ENCODE measurements around the gene PCARE.

DNA sequence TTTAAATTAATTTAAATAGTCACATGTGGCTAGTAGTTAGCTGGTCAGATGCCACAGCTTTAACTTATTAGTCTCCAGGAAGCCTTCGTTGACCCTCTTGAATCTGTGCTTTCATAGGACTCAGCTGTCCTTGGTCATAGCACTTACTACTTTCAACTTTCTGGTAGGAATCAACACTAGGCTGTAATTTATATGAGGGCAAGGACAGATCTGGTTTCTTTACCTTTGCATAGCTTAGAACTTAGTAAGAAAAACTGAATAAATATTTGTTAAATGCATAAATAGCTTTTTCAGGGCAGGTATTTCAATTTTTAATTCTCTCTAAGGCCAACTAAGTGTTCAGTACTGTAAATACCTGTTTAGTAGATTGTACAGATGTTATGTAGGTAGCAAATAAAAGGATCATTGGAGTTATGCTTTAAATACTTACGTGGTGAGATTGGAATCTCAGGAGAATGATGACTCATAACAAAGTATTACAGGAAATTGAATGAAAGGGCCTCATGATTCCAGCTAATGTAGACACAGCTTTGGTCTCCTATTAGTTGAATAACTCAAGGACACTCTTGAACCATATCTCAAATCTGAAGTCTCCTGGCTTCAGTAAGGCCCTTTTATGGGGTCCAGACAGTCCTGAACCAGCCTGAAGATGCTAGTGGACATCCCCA, 43.4 kb upstream of the PCARE start:
- no peak for TF ChIP-seq POLR2A (IDR thresholded peaks at IDR 0.05)
- TF ChIP-seq, protein P1, sequence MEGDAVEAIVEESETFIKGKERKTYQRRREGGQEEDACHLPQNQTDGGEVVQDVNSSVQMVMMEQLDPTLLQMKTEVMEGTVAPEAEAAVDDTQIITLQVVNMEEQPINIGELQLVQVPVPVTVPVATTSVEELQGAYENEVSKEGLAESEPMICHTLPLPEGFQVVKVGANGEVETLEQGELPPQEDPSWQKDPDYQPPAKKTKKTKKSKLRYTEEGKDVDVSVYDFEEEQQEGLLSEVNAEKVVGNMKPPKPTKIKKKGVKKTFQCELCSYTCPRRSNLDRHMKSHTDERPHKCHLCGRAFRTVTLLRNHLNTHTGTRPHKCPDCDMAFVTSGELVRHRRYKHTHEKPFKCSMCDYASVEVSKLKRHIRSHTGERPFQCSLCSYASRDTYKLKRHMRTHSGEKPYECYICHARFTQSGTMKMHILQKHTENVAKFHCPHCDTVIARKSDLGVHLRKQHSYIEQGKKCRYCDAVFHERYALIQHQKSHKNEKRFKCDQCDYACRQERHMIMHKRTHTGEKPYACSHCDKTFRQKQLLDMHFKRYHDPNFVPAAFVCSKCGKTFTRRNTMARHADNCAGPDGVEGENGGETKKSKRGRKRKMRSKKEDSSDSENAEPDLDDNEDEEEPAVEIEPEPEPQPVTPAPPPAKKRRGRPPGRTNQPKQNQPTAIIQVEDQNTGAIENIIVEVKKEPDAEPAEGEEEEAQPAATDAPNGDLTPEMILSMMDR (IDR thresholded peaks at IDR 0.05), result no peak
